Smooth muscle cell (in vitro differentiated cells): Measurements from ENCODE around the gene LDLRAP1. TPM values are rescaled to one million over a fixed set of nuclear protein-coding genes. Genes with fewer than 3 reads are reported as not detected.

ENCODE experiments used
- DNase-seq: peaks from one replicate; lab custom pipeline; 2025; ENCODE audit not compliant: unreplicated experiment; lab: John Stamatoyannopoulos, UW
- H2AFZ ChIP-seq: fragments of 200-600 bp; sonication (generic); 2 replicates; pipeline ENCODE4 v1.6.0; 2016; ENCODE audit warnings: antibody characterized with exemption, low read depth, mild to moderate bottlenecking
- H3F3A ChIP-seq: fragments of 200-600 bp; sonication (generic); 2 replicates; pipeline ENCODE4 v1.6.0; 2017; ENCODE audit warnings: antibody characterized with exemption, low read depth
- H3K27ac ChIP-seq: fragments of 200-600 bp; sonication (generic); 2 replicates; pipeline ENCODE4 v1.5.1; 2016; ENCODE audit warnings: low read depth, mild to moderate bottlenecking
- H3K27me3 ChIP-seq: fragments of 200-600 bp; sonication (generic); 2 replicates; pipeline ENCODE4 v1.6.1; 2016; ENCODE audit warnings: low read depth, mild to moderate bottlenecking
- H3K36me3 ChIP-seq: fragments of 200-600 bp; sonication (generic); 2 replicates; pipeline ENCODE4 v1.5.1; 2016; ENCODE audit warnings: low read depth
- H3K4me1 ChIP-seq: fragments of 200-600 bp; sonication (generic); 2 replicates; pipeline ENCODE4 v1.5.1; 2016; ENCODE audit warnings: low read depth
- H3K4me2 ChIP-seq: fragments of 200-600 bp; sonication (generic); 2 replicates; pipeline ENCODE4 v1.6.0; 2016; ENCODE audit warnings: mild to moderate bottlenecking
- H3K4me3 ChIP-seq: fragments of 200-600 bp; sonication (generic); 2 replicates; pipeline ENCODE4 v1.5.1; 2016; ENCODE audit warnings: mild to moderate bottlenecking
- H3K79me2 ChIP-seq: fragments of 200-600 bp; sonication (generic); 2 replicates; pipeline ENCODE4 v1.6.0; 2016; ENCODE audit warnings: low read depth, mild to moderate bottlenecking
- H3K9ac ChIP-seq: fragments of 200-600 bp; sonication (generic); 2 replicates; pipeline ENCODE4 v1.6.0; 2016; ENCODE audit warnings: low read depth
- H3K9me3 ChIP-seq: fragments of 200-600 bp; sonication (generic); replicated peaks from 2 replicates; pipeline ENCODE4 v1.5.1; 2016; ENCODE audit warnings: low read depth
- H4K20me1 ChIP-seq: fragments of 200-600 bp; sonication (generic); 2 replicates; pipeline ENCODE4 v1.6.0; 2016; ENCODE audit warnings: low read depth
- WGBS: methylation state at CpG from one replicate; pipeline ENCODE4 v1.1.7; 2016; ENCODE audit warnings: low lambda C conversion rate; 5-methylcytosine and 5-hydroxymethylcytosine counted together
- polyA plus RNA-seq: library from polyadenylated mRNA; unstranded; fragments of >200 nt; fragmentation: Nextera tagmentation; extraction: Ambion mirVana; gene quantifications from 2 replicates; pipeline ENCODE4 v1.2.1, GENCODE V29; 2016
- total RNA-seq: library from RNA; depleted of rRNA; stranded (reverse); fragments of >200 nt; gene quantifications from 2 replicates; pipeline ENCODE4 v1.2.3, GENCODE V29; 2014
- TF ChIP-seq, protein P1 (sequence below): fragments of 200-600 bp; sonication (generic); IDR thresholded peaks from 2 replicates; pipeline ENCODE4 v1.5.1; 2017; ENCODE audit warnings: borderline replicate concordance, mild to moderate bottlenecking, antibody characterized with exemption; ENCODE audit not compliant: insufficient read depth, poor library complexity, severe bottlenecking

Gene LDLRAP1
- total and polyA plus RNA-seq, 2 experiments from 2014 or later: 19.5 to 39.0 TPM

DNA sequence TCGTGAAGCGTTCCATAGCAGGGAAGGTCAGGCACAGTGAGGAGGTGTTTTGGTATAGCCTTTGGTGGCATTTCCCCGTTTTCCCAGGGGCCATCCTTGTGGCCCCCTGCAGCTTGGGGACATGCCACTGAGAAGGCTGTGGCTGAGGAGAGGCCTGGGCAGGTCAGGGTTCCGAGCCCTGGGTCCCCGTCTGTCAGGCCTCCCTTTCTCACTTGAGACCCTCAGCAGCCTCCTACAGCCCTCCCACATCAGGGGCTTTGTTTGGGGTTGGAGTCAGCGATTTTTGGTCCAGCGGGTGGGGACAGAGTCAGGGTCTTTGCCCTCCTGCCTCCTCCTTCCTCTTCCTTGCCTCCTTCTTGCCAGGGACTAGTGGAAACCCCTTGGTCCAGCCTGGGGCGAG, 22.2 kb downstream of the LDLRAP1 start:
- peak overlapping the region; percentile 66 for H3K4me2 ChIP-seq
- H3K27me3 ChIP-seq: no peaks in the 10 kb centered on the region
- TF ChIP-seq, protein P1, sequence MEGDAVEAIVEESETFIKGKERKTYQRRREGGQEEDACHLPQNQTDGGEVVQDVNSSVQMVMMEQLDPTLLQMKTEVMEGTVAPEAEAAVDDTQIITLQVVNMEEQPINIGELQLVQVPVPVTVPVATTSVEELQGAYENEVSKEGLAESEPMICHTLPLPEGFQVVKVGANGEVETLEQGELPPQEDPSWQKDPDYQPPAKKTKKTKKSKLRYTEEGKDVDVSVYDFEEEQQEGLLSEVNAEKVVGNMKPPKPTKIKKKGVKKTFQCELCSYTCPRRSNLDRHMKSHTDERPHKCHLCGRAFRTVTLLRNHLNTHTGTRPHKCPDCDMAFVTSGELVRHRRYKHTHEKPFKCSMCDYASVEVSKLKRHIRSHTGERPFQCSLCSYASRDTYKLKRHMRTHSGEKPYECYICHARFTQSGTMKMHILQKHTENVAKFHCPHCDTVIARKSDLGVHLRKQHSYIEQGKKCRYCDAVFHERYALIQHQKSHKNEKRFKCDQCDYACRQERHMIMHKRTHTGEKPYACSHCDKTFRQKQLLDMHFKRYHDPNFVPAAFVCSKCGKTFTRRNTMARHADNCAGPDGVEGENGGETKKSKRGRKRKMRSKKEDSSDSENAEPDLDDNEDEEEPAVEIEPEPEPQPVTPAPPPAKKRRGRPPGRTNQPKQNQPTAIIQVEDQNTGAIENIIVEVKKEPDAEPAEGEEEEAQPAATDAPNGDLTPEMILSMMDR: no peak
- 70% methylated on average over 8 of the region's 8 CpGs for WGBS
- H3K27ac ChIP-seq: peak overlapping the region; percentile 99
- H3K4me1 ChIP-seq: peaks cover 32% of the 10 kb centered on the region
- peaks cover 23% of the 10 kb centered on the region for H3F3A ChIP-seq
- H3K9ac ChIP-seq: no peak overlapping the region
- H3K36me3 ChIP-seq: no peaks in the 10 kb centered on the region
- H2AFZ ChIP-seq: no peak overlapping the region
- peaks cover 18% of the 10 kb centered on the region for H4K20me1 ChIP-seq
- no peak for DNase-seq
- no peak overlapping the region for H3K4me3 ChIP-seq
- no peaks in the 10 kb centered on the region for H3K9me3 ChIP-seq
- no peaks in the 10 kb centered on the region for H3K79me2 ChIP-seq

DNA sequence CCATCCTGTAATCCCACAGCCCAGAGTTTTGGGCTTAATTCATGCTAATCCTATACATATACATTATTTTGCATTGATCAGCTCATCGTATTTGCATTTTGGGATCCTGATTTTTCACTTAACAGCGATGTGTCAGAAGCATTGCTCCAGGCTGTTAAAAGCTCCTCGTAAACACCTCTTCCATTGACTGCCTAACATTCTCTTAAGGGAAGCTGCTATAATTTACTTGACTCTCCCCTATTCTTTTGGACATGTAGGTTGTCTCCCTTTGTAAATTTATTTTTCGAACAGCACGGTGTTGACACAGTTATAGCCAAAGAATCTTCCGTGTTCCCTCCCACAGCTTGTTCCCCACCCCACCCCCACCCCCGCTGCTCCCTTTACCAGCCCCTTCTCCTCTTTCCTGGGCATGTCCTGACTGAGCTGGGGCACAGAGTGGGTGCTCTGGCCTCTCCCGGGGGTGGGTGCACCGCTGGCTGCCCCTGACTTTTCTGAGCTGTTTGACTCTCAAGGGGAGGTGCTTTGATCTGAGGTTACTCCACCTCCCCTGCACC, 22.8 kb downstream of the LDLRAP1 start:
- H3K4me2 ChIP-seq: peak overlapping the region; percentile 66
- peaks cover 32% of the 10 kb centered on the region for H3K4me1 ChIP-seq
- H3K36me3 ChIP-seq: no peaks in the 10 kb centered on the region
- H3F3A ChIP-seq: peaks cover 28% of the 10 kb centered on the region
- peaks cover 11% of the 10 kb centered on the region for H4K20me1 ChIP-seq
- peak overlapping the region; percentile 44 for H3K9ac ChIP-seq
- no peaks in the 10 kb centered on the region for H3K79me2 ChIP-seq
- TF ChIP-seq, protein P1: no peak
- no peaks in the 10 kb centered on the region for H3K27me3 ChIP-seq
- no peak overlapping the region for H3K4me3 ChIP-seq
- peak overlapping the region; percentile 99 for H3K27ac ChIP-seq
- no peak overlapping the region for H2AFZ ChIP-seq
- DNase-seq: no peak
- 43% methylated on average over 7 of the region's 9 CpGs for WGBS
- no peaks in the 10 kb centered on the region for H3K9me3 ChIP-seq

DNA sequence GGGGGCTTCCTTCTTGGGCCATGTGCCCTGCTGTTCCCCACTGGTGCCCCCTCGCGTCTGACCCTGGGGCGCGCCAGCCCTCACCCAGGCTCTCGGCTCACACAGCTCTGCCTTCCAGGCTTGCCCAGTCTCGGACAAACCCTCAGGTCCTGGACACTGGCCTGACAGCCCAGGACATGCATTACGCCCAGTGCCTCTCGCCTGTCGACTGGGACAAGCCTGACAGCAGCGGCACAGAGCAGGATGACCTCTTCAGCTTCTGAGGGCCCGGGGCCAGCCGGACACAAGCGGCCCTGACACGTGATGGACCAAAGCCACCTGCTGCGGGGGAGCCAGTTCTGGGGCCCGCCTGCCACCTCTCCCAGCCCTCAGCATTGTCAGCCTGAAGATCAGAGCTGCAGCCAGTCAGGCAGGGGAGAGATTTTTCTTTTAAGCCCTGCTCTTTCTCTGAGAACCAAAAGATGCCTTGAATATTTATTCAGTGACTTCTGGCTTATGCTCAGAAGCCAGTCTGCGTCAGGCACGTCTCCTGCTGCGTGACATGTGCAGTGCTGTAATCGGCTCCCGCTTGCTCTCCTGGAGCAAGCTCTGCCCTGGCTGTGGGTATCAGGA, 23.4 kb downstream of the LDLRAP1 start:
- Histone ChIP-seq H3F3A (peaks cover 29% of the 10 kb centered on the region), H3K4me3 (no peak overlapping the region), H3K4me2 (peak overlapping the region; percentile 66), H3K36me3 (no peaks in the 10 kb centered on the region), H3K4me1 (peaks cover 32% of the 10 kb centered on the region), H3K27ac (peak overlapping the region; percentile 99), H2AFZ (no peak overlapping the region), H3K9ac (peak overlapping the region; percentile 44), H4K20me1 (peaks cover 6% of the 10 kb centered on the region), H3K79me2 (no peaks in the 10 kb centered on the region), H3K27me3 (no peaks in the 10 kb centered on the region), H3K9me3 (no peaks in the 10 kb centered on the region)
- TF ChIP-seq, protein P1: no peak
- 43% methylated on average over 21 of the region's 21 CpGs for WGBS
- DNase-seq: no peak

DNA sequence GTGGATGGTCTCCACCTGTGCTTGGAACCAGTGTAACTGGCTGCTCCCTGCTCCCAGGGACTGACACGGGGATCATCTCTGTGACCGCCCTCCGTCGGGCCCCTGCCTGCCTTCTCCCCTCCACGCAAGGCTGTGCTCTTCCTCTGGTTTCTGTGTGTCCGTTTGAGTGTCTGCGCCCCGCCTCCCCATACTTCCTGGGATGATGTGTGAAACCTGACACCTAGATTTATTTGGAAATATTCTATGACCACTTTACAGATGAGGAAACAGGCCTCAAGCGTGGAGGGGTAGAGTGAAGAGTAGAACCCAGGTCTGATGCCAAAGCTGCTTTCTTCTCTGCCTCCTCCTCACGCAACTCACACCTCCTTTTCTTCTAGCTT, 24.3 kb downstream of the LDLRAP1 start:
- DNase-seq: no peak
- Histone ChIP-seq H3K9ac (peak overlapping the region; percentile 95), H2AFZ (no peak overlapping the region), H3K36me3 (no peaks in the 10 kb centered on the region), H3K79me2 (no peaks in the 10 kb centered on the region), H3F3A (peaks cover 29% of the 10 kb centered on the region), H3K9me3 (no peaks in the 10 kb centered on the region), H3K4me3 (no peak overlapping the region), H3K27me3 (no peaks in the 10 kb centered on the region), H3K4me1 (peaks cover 32% of the 10 kb centered on the region), H3K27ac (peak overlapping the region; percentile 99), H3K4me2 (peak overlapping the region; percentile 63), H4K20me1 (no peaks in the 10 kb centered on the region)
- TF ChIP-seq, protein P1: no peak
- 74% methylated on average over 10 of the region's 10 CpGs for WGBS
